Effector memory CD8-positive, alpha-beta T cell (primary cell): ENCODE results near the gene CS.
"Not testable (repeated sequence)": the region's sequence is repeated elsewhere in the genome, so short reads cannot be mapped to it uniquely, and the experiment has no call there.

ENCODE experiments used
- ATAC-seq: fragments of 150-1000 bp; cut with Tn5 transposase; replicated peaks from 2 replicates; pipeline ENCODE4 v1.10.0; 2021; ENCODE audit warnings: mild to moderate bottlenecking, moderate library complexity
- DNase-seq, 3 experiments: peaks; one replicate each; pipeline ENCODE4 v3.0.0; 2021
- H3K27ac Mint-ChIP-seq, 2 donors: one replicate each; pipeline ENCODE4 v1.8.0; 2022; ENCODE audit warnings: mild to moderate bottlenecking in 2 of 2, mixed read lengths in 2 of 2, moderate library complexity in 2 of 2
- H3K27me3 Mint-ChIP-seq, 2 donors: one replicate each; pipeline ENCODE4 v1.8.0; 2022; ENCODE audit warnings: mixed read lengths in 2 of 2
- H3K36me3 Mint-ChIP-seq: one replicate; pipeline ENCODE4 v1.8.0; 2022; ENCODE audit warnings: mild to moderate bottlenecking, moderate library complexity, mixed read lengths; ENCODE audit not compliant: insufficient read depth
- H3K4me1 Mint-ChIP-seq, 2 donors: one replicate each; pipeline ENCODE4 v1.8.0; 2022; ENCODE audit warnings: low read depth in 2 of 2, mixed read lengths in 2 of 2
- H3K4me3 Mint-ChIP-seq, 2 donors: one replicate each; pipeline ENCODE4 v1.8.0; 2022; ENCODE audit warnings: mild to moderate bottlenecking in 2 of 2, mixed read lengths in 2 of 2, moderate library complexity in 2 of 2
- H3K9me3 Mint-ChIP-seq, 2 donors: one replicate each; pipeline ENCODE4 v1.8.0; 2022; ENCODE audit warnings: mixed read lengths in 2 of 2
- total RNA-seq, 9 experiments: gene quantifications; one replicate each; lab custom pipeline; 2026; lab: John Stamatoyannopoulos, UW

CS gene
- total RNA-seq = 69.9 to 157 (median 91.0) reads per million in 9 experiments

GRCh38 chr12:56299853-56300643 lies at the start of gene CS:
CS (minus strand) TSS chr12:56300330; CDS start chr12:56300201, 129 bp downstream.
- Mint-ChIP-seq H3K9me3 (no peaks in the 10 kb centered on the region), H3K4me3 (peak within 1 kb of the TSS; percentile 95 to 97)
- ATAC-seq = peak; percentile 92

GRCh38 chr12:56348776-56349175 lies 48.6 kb upstream of the CS start:
- peak overlapping the region in 1 of 2 donors; percentile 69 for H3K27ac Mint-ChIP-seq
- H3K9me3 Mint-ChIP-seq = no peaks in the 10 kb centered on the region
- no peak for ATAC-seq
- H3K4me1 Mint-ChIP-seq = no peaks in the 10 kb centered on the region
- no peak overlapping the region for H3K4me3 Mint-ChIP-seq
- no peaks in the 10 kb centered on the region for H3K27me3 Mint-ChIP-seq
- DNase-seq = no peak
- peaks cover 91% of the 10 kb centered on the region for H3K36me3 Mint-ChIP-seq

More at GRCh38 chr12:56299853-56300643, at the start of gene CS:
- peak within 1 kb of the TSS; percentile 97 for H3K27ac Mint-ChIP-seq
- H3K36me3 Mint-ChIP-seq = peaks cover 40% of the 10 kb centered on the region
- no peaks in the 10 kb centered on the region for H3K27me3 Mint-ChIP-seq
- peak; percentile 97 to 99 (median 98) for DNase-seq
- H3K4me1 Mint-ChIP-seq = peaks cover 30 to 52% of the 10 kb centered on the region in 2 donors

- not testable (repeated sequence) for H3K9me3 Mint-ChIP-seq, DNase-seq, H3K4me1 Mint-ChIP-seq, H3K27me3 Mint-ChIP-seq, ATAC-seq, H3K4me3 Mint-ChIP-seq
- H3K36me3 Mint-ChIP-seq = peaks cover 77% of the 10 kb centered on the region
- peak overlapping the region in 1 of 2 donors; percentile 73 for H3K27ac Mint-ChIP-seq
Measured at GRCh38 chr12:56347255-56347654, 47.1 kb upstream of the CS start.

- Mint-ChIP-seq H3K4me3 (no peak overlapping the region), H3K4me1 (no peaks in the 10 kb centered on the region), H3K27ac (peak overlapping the region in 1 of 2 donors; percentile 73), H3K9me3 (no peaks in the 10 kb centered on the region), H3K36me3 (peaks cover 75% of the 10 kb centered on the region), H3K27me3 (no peaks in the 10 kb centered on the region)
- no peak for DNase-seq
- peak; percentile 19 for ATAC-seq
Measured at GRCh38 chr12:56346675-56347074, 46.5 kb upstream of the CS start.

GRCh38 chr12:56342290-56342689 lies 42.2 kb upstream of the CS start:
- H3K9me3 Mint-ChIP-seq, DNase-seq, H3K4me3 Mint-ChIP-seq, ATAC-seq, H3K27me3 Mint-ChIP-seq: not testable (repeated sequence)
- H3K27ac Mint-ChIP-seq = peak overlapping the region; percentile 23 to 74
- peaks cover 38% of the 10 kb centered on the region for H3K36me3 Mint-ChIP-seq
- peaks cover 13 to 15% of the 10 kb centered on the region in 2 donors for H3K4me1 Mint-ChIP-seq

GRCh38 chr12:56341616-56342015 lies 41.5 kb upstream of the CS start:
- ATAC-seq = no peak
- H3K9me3 Mint-ChIP-seq = no peaks in the 10 kb centered on the region
- H3K27ac Mint-ChIP-seq = peak overlapping the region; percentile 24 to 74
- no peak for DNase-seq
- H3K4me1 Mint-ChIP-seq = peaks cover 13 to 15% of the 10 kb centered on the region in 2 donors
- peaks cover 34% of the 10 kb centered on the region for H3K36me3 Mint-ChIP-seq
- H3K4me3 Mint-ChIP-seq = no peak overlapping the region
- no peaks in the 10 kb centered on the region for H3K27me3 Mint-ChIP-seq

GRCh38 chr12:56339158-56339422 lies 39.0 kb upstream of the CS start:
- Mint-ChIP-seq H3K36me3 (peaks cover 18% of the 10 kb centered on the region), H3K4me1 (peaks cover 13 to 19% of the 10 kb centered on the region in 2 donors), H3K27me3 (no peaks in the 10 kb centered on the region), H3K4me3 (peak overlapping the region; percentile 83 to 84), H3K9me3 (no peaks in the 10 kb centered on the region), H3K27ac (peak overlapping the region; percentile 95 to 97)
- ATAC-seq (no peak), DNase-seq (no peak)

- Mint-ChIP-seq H3K36me3 (peaks cover 20% of the 10 kb centered on the region), H3K27me3 (no peaks in the 10 kb centered on the region), H3K4me3 (peak within 1 kb of the TSS; percentile 83 to 84), H3K4me1 (peaks cover 15 to 23% of the 10 kb centered on the region in 2 donors), H3K9me3 (no peaks in the 10 kb centered on the region), H3K27ac (peak within 1 kb of the TSS; percentile 95 to 97)
- DNase-seq = peak; percentile 62 to 67 (median 65)
- ATAC-seq = peak; percentile 72
Measured at GRCh38 chr12:56338308-56339157, 38.4 kb upstream of the CS start, which contains the start of gene IL23A. IL23A (plus strand) TSS chr12:56338884; CDS start chr12:56339045, 161 bp downstream.

- no peak for DNase-seq
- Mint-ChIP-seq H3K4me1 (peaks cover 21 to 30% of the 10 kb centered on the region in 2 donors), H3K4me3 (no peak overlapping the region), H3K9me3 (no peaks in the 10 kb centered on the region), H3K36me3 (peaks cover 28% of the 10 kb centered on the region), H3K27ac (peak overlapping the region; percentile 95 to 97), H3K27me3 (no peaks in the 10 kb centered on the region)
- no peak for ATAC-seq
Measured at GRCh38 chr12:56337753-56338251, 37.7 kb upstream of the CS start.

GRCh38 chr12:56336361-56337167 lies 36.4 kb upstream of the CS start:
- H3K4me3 Mint-ChIP-seq = no peak overlapping the region
- H3K27me3 Mint-ChIP-seq = no peaks in the 10 kb centered on the region
- no peaks in the 10 kb centered on the region for H3K9me3 Mint-ChIP-seq
- no peak for ATAC-seq
- H3K4me1 Mint-ChIP-seq = peaks cover 25 to 32% of the 10 kb centered on the region in 2 donors
- peaks cover 26% of the 10 kb centered on the region for H3K36me3 Mint-ChIP-seq
- DNase-seq = no peak
- H3K27ac Mint-ChIP-seq = peak overlapping the region; percentile 41 to 95

GRCh38 chr12:56335527-56335926 lies 35.4 kb upstream of the CS start:
- not testable (repeated sequence) for DNase-seq, ATAC-seq, H3K9me3 Mint-ChIP-seq, H3K27me3 Mint-ChIP-seq
- Mint-ChIP-seq H3K4me1 (peaks cover 25 to 32% of the 10 kb centered on the region in 2 donors), H3K27ac (peak overlapping the region in 1 of 2 donors; percentile 100), H3K4me3 (peak overlapping the region in 1 of 2 donors; percentile 19), H3K36me3 (peaks cover 26% of the 10 kb centered on the region)

- Mint-ChIP-seq H3K4me1 (peaks cover 23 to 30% of the 10 kb centered on the region in 2 donors), H3K27ac (peak overlapping the region; percentile 100), H3K9me3 (no peaks in the 10 kb centered on the region), H3K4me3 (peak overlapping the region; percentile 91 to 94), H3K36me3 (peaks cover 26% of the 10 kb centered on the region), H3K27me3 (no peaks in the 10 kb centered on the region)
- no peak for ATAC-seq
- no peak for DNase-seq
Measured at GRCh38 chr12:56334490-56334793, 34.3 kb upstream of the CS start.
